Activated naive CD4-positive, alpha-beta T cell treated with anti-CD3 and anti-CD28 coated beads for 36 hours (primary cell): ENCODE data around the gene NRCAM. TPM values are rescaled to one million over a fixed set of nuclear protein-coding genes. Genes with fewer than 3 reads are reported as not detected.

Experiments used
- CTCF ChIA-PET: fragments of 350-600 bp; sonication (Branson Sonifier 250); formaldehyde crosslinking; loops from one replicate; lab custom pipeline; 2021; ENCODE audit warnings: antibody characterized with exemption; lab: Charles Lee
- DNase-seq: peaks from one replicate; pipeline ENCODE4 v3.0.0-alpha.2; 2020
- H3K27ac Mint-ChIP-seq: one replicate; pipeline ENCODE4 v1.8.0; 2021; ENCODE audit warnings: mild to moderate bottlenecking, mixed read lengths
- H3K27me3 Mint-ChIP-seq: one replicate; pipeline ENCODE4 v1.8.0; 2021; ENCODE audit warnings: low read depth, mixed read lengths
- H3K36me3 Mint-ChIP-seq: one replicate; pipeline ENCODE4 v1.8.0; 2021; ENCODE audit warnings: low read depth, mixed read lengths
- H3K4me1 Mint-ChIP-seq: one replicate; pipeline ENCODE4 v1.8.0; 2021; ENCODE audit warnings: low read depth, mixed read lengths
- H3K4me3 Mint-ChIP-seq: one replicate; pipeline ENCODE4 v1.8.0; 2021; ENCODE audit warnings: mild to moderate bottlenecking, moderate library complexity, mixed read lengths
- H3K9me3 Mint-ChIP-seq: one replicate; pipeline ENCODE4 v1.8.0; 2021; ENCODE audit warnings: mixed read lengths
- intact Hi-C: fragments of 100-400 bp; cut with micrococcal nuclease; formaldehyde crosslinking; loops from one replicate; pipeline ENCODE4 v1.15.1; 2023
- total RNA-seq, 2 experiments: library from RNA; stranded (reverse); gene quantifications; one replicate each; pipeline ENCODE4 v1.2.3, GENCODE V29; 2021

The NRCAM gene
- total RNA-seq, 2 experiments from 2014 or later, result 0.81 to 1.0 TPM

- no peaks in the 10 kb centered on the region for H3K36me3 Mint-ChIP-seq
- H3K27me3 Mint-ChIP-seq, result peaks cover 3% of the 10 kb centered on the region
- no peaks in the 10 kb centered on the region for H3K4me1 Mint-ChIP-seq
- H3K27ac Mint-ChIP-seq, result no peak overlapping the region
- intact Hi-C loops, result no loop called here
- DNase-seq, result no peak
- no peaks in the 10 kb centered on the region for H3K9me3 Mint-ChIP-seq
- CTCF ChIA-PET, result no interaction called here
- no peak overlapping the region for H3K4me3 Mint-ChIP-seq
Measured at GRCh38 chr7:108324053-108325038, 131.9 kb downstream of the NRCAM start.

DNA sequence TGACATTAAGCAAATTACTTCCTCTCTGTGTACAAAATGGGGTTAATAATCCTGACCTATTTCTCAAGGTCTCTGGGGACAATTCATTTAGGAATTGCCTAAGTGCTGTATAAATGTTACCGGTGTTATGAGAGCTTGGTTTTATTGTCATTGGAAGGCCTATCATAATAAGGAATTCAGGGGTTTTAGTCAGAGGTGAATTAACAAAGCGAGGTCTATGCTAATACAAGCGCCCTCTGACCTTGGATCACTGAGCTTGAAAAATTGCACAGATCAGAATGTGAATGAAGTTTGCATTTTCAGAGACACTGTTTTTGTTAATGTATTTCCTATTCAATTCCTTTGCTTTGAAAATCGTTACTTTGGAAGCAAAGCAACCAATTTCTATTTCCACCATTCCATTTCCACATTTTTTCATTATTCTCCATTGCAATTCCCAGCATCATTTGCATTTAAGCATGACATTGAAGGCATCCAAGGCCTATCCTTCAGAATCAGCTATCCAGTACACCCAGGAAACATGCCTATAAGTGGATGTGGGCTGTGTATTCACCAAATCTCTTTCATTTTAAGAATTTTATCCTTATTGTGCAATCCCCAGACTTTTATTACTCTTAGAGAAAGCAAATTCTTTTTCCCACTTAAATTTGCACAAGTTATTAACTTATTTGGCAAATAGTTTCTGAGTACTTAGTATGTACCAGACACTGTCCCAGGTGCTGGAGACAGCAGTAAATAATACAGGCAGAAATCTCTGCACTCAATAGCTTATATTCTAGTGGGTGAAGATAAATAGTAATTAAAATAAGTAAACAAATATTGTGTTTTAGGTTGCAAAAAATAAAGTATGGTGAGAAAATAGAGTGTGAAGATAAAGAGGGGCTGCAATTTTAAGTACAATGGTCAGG lies 133.1 kb downstream of the NRCAM start:
- no peak for DNase-seq
- no peak overlapping the region for H3K4me3 Mint-ChIP-seq
- intact Hi-C loops, result no loop called here
- peaks cover 6% of the 10 kb centered on the region for H3K27me3 Mint-ChIP-seq
- H3K4me1 Mint-ChIP-seq, result no peaks in the 10 kb centered on the region
- CTCF ChIA-PET, result no interaction called here
- no peaks in the 10 kb centered on the region for H3K36me3 Mint-ChIP-seq
- no peaks in the 10 kb centered on the region for H3K9me3 Mint-ChIP-seq
- no peak overlapping the region for H3K27ac Mint-ChIP-seq

- no peak for DNase-seq
- Mint-ChIP-seq H3K4me1 (no peaks in the 10 kb centered on the region), H3K36me3 (peaks cover 3% of the 10 kb centered on the region), H3K27me3 (peaks cover 6% of the 10 kb centered on the region), H3K4me3 (no peak overlapping the region), H3K27ac (no peak overlapping the region), H3K9me3 (no peaks in the 10 kb centered on the region)
- CTCF ChIA-PET, result no interaction called here
- intact Hi-C loops, result no loop called here
Measured at GRCh38 chr7:108322046-108322445, 134.2 kb downstream of the NRCAM start.

GRCh38 chr7:108321359-108321758 lies 134.9 kb downstream of the NRCAM start:
- CTCF ChIA-PET, result no interaction called here
- H3K36me3 Mint-ChIP-seq, result peaks cover 3% of the 10 kb centered on the region
- no peak overlapping the region for H3K4me3 Mint-ChIP-seq
- intact Hi-C loops, result no loop called here
- H3K4me1 Mint-ChIP-seq, result no peaks in the 10 kb centered on the region
- H3K9me3 Mint-ChIP-seq, result no peaks in the 10 kb centered on the region
- DNase-seq, result no peak
- no peak overlapping the region for H3K27ac Mint-ChIP-seq
- peaks cover 6% of the 10 kb centered on the region for H3K27me3 Mint-ChIP-seq

DNA sequence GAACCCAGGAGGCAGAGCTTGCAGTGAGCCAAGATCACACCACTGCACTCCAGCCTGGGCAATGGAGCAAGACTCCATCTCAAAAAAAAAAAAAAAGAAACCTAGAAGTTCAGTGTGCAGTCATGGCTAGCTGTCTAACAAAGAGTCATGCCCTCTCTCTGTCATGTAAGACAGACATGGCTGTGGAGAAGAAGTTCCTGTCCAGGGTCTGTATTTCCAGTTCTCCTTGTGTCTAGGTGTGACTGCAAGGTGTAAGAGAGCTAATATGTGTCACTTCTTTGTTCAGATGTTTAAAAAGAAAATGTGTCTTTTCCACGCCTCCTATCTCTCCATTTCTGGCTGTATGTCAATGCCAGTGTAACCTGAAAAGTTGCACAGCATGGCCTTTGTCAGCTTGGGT lies 139.5 kb downstream of the NRCAM start:
- CTCF ChIA-PET, result no interaction called here
- Mint-ChIP-seq H3K4me1 (peaks cover 3% of the 10 kb centered on the region), H3K4me3 (no peak overlapping the region), H3K27me3 (peaks cover 3% of the 10 kb centered on the region), H3K27ac (no peak overlapping the region), H3K36me3 (peaks cover 3% of the 10 kb centered on the region), H3K9me3 (no peaks in the 10 kb centered on the region)
- DNase-seq, result no peak
- intact Hi-C loops, result no loop called here

DNA sequence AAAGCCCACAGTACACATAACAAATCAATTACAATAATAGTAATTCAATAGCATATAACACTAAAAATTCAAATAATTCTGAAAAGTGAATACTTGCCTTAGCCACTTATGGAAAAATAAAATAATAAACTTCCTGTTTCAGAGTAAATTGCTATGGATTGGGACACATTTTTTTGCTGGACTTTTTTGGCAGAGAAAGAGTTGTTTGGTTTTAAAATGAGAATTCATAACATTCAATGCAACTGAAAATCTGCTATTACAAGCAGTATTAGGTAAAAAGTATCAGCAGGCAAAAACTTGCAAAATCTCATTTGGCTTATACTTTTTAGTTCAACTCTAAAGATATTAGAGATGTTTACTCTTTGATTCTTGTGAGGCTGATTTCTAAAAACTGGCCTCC lies 141.7 kb downstream of the NRCAM start:
- no peak overlapping the region for H3K4me3 Mint-ChIP-seq
- H3K4me1 Mint-ChIP-seq, result peaks cover 18% of the 10 kb centered on the region
- DNase-seq, result no peak
- CTCF ChIA-PET, result no interaction called here
- peaks cover 5% of the 10 kb centered on the region for H3K27me3 Mint-ChIP-seq
- H3K27ac Mint-ChIP-seq, result no peak overlapping the region
- H3K36me3 Mint-ChIP-seq, result peaks cover 3% of the 10 kb centered on the region
- intact Hi-C loops, result loop anchor here (5.0 kb wide), 1 partner anchor 258 kb away; no protein-coding TSS in a partner anchor
- H3K9me3 Mint-ChIP-seq, result no peaks in the 10 kb centered on the region

DNA sequence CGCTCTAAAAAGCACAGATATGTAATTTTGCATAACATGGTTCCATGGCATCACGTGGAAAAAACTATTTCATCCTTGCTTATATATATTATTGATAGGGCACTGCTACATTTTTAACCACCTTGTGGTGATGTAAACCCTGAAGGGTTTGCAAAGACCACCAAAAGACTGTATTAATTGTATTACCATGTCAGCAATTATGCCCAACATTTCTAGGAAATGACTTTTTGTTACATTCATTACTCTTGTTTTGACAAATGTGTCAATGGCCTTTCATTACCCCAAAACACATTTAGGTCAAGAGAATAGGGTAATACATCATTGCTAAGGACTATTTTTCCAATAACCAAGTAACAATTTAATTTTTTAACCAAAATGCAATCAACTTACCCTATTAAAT lies 142.2 kb downstream of the NRCAM start:
- Mint-ChIP-seq H3K9me3 (no peaks in the 10 kb centered on the region), H3K36me3 (peaks cover 3% of the 10 kb centered on the region), H3K27ac (no peak overlapping the region), H3K27me3 (peaks cover 5% of the 10 kb centered on the region), H3K4me1 (peaks cover 18% of the 10 kb centered on the region), H3K4me3 (no peak overlapping the region)
- DNase-seq, result no peak
- CTCF ChIA-PET, result no interaction called here
- intact Hi-C loops, result loop anchor here (5.0 kb wide), 1 partner anchor 258 kb away; no protein-coding TSS in a partner anchor

DNA sequence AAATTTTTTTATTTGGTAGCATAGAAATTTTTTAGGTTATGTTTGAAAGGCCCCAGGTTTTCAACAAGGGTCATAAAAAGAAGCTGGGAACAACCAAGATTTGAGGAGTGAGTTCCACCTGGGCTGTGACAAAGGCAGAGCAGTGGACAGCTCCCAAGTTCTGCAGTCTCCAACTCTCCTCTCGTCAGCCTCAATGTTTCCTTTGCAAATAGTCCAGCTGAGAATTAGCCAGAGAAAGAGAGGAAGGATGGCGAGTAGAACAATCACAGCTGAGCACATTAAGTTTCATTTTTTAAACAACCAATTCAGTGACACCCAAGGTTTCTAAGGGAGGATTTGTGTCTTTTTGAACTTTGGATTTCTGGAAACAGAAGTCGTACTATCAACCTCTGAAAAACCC lies 143.2 kb downstream of the NRCAM start:
- CTCF ChIA-PET, result interaction anchor here (0.7 kb wide), 1 partner anchor 1778 kb away, joined by 3 read pairs; no protein-coding TSS in a partner anchor
- peaks cover 3% of the 10 kb centered on the region for H3K27me3 Mint-ChIP-seq
- H3K9me3 Mint-ChIP-seq, result no peaks in the 10 kb centered on the region
- no peak for DNase-seq
- peaks cover 24% of the 10 kb centered on the region for H3K4me1 Mint-ChIP-seq
- intact Hi-C loops, result loop anchor here (2.0 to 5.0 kb wide), 2 partner anchors 259 to 498 kb away; no protein-coding TSS in a partner anchor
- H3K4me3 Mint-ChIP-seq, result no peak overlapping the region
- H3K36me3 Mint-ChIP-seq, result peaks cover 3% of the 10 kb centered on the region
- H3K27ac Mint-ChIP-seq, result no peak overlapping the region

DNA sequence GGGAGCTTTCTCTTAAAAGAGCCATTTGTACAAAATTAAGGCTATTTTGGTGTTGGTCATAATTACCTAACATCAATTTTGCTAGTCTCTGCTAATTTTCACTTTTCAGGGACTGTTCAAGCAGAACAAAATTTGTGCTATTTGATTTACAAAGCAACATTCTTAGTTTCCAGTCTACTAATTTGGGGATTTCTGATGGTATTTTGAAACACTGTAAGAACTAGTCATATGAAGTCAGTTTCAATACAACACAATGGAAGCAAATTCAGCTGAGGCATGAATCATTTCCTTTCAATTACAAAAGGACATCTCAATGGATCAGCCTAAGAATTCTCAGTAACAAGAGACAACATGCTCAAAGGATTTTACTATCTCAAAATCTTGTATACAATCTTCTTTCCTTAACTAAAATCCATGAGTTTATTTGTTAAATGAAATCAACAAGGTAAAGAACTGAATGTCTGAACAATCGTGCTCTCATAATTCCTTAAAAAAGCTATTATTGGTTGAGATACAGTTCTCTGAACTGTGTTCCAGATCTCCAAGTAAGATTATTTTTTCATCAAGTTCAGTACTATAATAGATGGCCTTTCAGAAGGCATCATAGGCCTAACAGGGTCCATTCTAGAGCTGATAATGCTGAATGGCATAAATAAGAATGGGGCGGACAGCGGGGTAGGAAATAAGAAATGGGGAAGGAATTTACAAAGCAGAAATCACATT lies 144.6 kb downstream of the NRCAM start:
- CTCF ChIA-PET, result no interaction called here
- no peaks in the 10 kb centered on the region for H3K9me3 Mint-ChIP-seq
- H3K4me3 Mint-ChIP-seq, result no peak overlapping the region
- DNase-seq, result no peak
- intact Hi-C loops, result loop anchor here (1.0 to 5.0 kb wide), 6 partner anchors 27 to 497 kb away; no protein-coding TSS in a partner anchor
- peaks cover 3% of the 10 kb centered on the region for H3K27me3 Mint-ChIP-seq
- peaks cover 24% of the 10 kb centered on the region for H3K4me1 Mint-ChIP-seq
- H3K36me3 Mint-ChIP-seq, result no peaks in the 10 kb centered on the region
- no peak overlapping the region for H3K27ac Mint-ChIP-seq

DNA sequence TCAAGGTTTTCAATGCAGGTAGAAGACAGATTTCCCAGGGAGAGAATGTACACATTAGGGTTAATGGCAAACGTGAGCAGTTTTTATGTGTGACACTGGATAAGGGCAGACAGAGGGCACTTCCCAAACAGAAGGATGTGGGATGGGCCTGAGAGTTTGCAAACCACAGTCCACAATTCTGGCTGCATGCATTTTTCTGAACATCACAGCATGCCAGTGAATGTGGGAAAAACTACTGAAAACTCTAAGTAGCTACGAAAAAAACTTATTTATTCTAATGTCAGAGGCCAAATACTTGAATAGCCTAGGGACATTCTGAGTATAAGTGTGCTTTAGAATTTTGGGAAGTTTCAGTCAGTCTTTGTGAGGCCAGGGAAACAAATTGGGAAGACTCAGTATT lies 145.9 kb downstream of the NRCAM start:
- no peak overlapping the region for H3K27ac Mint-ChIP-seq

DNA sequence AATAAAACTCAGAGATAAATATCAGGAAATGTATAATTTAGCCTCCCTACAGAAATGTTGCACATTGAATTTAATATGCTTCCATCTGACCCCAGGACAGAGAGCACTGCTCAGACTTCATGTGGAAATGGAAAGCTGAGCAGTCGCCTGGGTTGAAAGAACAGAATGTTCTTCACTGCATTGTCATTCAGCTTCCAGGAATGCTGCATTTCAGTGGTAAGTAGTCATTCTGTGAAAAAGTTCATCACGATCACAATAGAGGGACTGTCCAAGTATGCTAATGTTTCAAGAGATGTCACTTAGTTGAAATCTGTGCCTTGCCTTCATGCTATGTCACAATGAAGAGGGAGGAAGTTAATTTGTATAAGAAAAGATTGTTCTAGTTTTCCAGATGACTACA lies 147.3 kb downstream of the NRCAM start:
- Mint-ChIP-seq H3K4me1 (peaks cover 24% of the 10 kb centered on the region), H3K4me3 (no peak overlapping the region), H3K27me3 (peaks cover 3% of the 10 kb centered on the region), H3K27ac (no peak overlapping the region), H3K9me3 (no peaks in the 10 kb centered on the region), H3K36me3 (no peaks in the 10 kb centered on the region)
- CTCF ChIA-PET, result interaction anchor here (0.6 kb wide), 1 partner anchor 152 kb away, joined by 4 read pairs; no protein-coding TSS in a partner anchor
- peak; percentile 34 for DNase-seq
- intact Hi-C loops, result loop anchor here (1.0 kb wide), 1 partner anchor 217 kb away; the partner anchor contains the start of gene PNPLA8

More for the DNA sequence above, 145.9 kb downstream of the NRCAM start:
- peaks cover 24% of the 10 kb centered on the region for H3K4me1 Mint-ChIP-seq
- H3K36me3 Mint-ChIP-seq, result no peaks in the 10 kb centered on the region
- CTCF ChIA-PET, result no interaction called here
- intact Hi-C loops, result loop anchor here (2.0 to 5.0 kb wide), 2 partner anchors 150 to 262 kb away; no protein-coding TSS in a partner anchor
- no peaks in the 10 kb centered on the region for H3K9me3 Mint-ChIP-seq
- H3K27me3 Mint-ChIP-seq, result peaks cover 3% of the 10 kb centered on the region
- no peak overlapping the region for H3K4me3 Mint-ChIP-seq
- no peak for DNase-seq
